ENCODE results near the gene POC1A.

The POC1A gene

GRCh38 chr3:52099001-52099401 is 55.2 kb downstream of the POC1A start:
- no peak for DNase-seq (ENCODE audit: low spot score)

- no peak for DNase-seq (ENCODE audit: low spot score)
Observed at GRCh38 chr3:52097851-52098507, 56.2 kb downstream of the POC1A start.

GRCh38 chr3:52095990-52096775 is 58.0 kb downstream of the POC1A start:
- no peak for DNase-seq (ENCODE audit: low spot score)

GRCh38 chr3:52094571-52095485 is 59.4 kb downstream of the POC1A start:
- DNase-seq (ENCODE audit: low spot score), result peak; percentile 75

- no peak for DNase-seq (ENCODE audit: low spot score)
Observed at GRCh38 chr3:52093756-52094545, 60.3 kb downstream of the POC1A start.

- DNase-seq (ENCODE audit: low spot score), result no peak
Observed at GRCh38 chr3:52092891-52093290, 61.3 kb downstream of the POC1A start.

GRCh38 chr3:52092271-52092660 is 62.0 kb downstream of the POC1A start:
- DNase-seq (ENCODE audit: low spot score), result no peak

- peak; percentile 78 for DNase-seq (ENCODE audit: low spot score)
Observed at GRCh38 chr3:52091586-52092270, 62.5 kb downstream of the POC1A start.

- no peak for DNase-seq (ENCODE audit: low spot score)
Observed at GRCh38 chr3:52090933-52091468, 63.2 kb downstream of the POC1A start.

- DNase-seq (ENCODE audit: low spot score), result no peak
Observed at GRCh38 chr3:52090131-52090932, 63.9 kb downstream of the POC1A start.

- no peak for DNase-seq (ENCODE audit: low spot score)
Observed at GRCh38 chr3:52089691-52090090, 64.5 kb downstream of the POC1A start.

- no peak for DNase-seq (ENCODE audit: low spot score)
Observed at GRCh38 chr3:52088445-52089367, 65.5 kb downstream of the POC1A start.

- no peak for DNase-seq (ENCODE audit: low spot score)
Observed at GRCh38 chr3:52087731-52088130, 66.5 kb downstream of the POC1A start.

- no peak for DNase-seq (ENCODE audit: low spot score)
Observed at GRCh38 chr3:52086976-52087663, 67.1 kb downstream of the POC1A start.

GRCh38 chr3:52086461-52086860 is 67.8 kb downstream of the POC1A start:
- no peak for DNase-seq (ENCODE audit: low spot score)

- DNase-seq (ENCODE audit: low spot score), result no peak
Observed at GRCh38 chr3:52085681-52086282, 68.4 kb downstream of the POC1A start.

GRCh38 chr3:52084954-52085680 is 69.1 kb downstream of the POC1A start:
- no peak for DNase-seq (ENCODE audit: low spot score)
